Neural cell (in vitro differentiated cells): Measurements from ENCODE around the gene TMEM175. TPM values are rescaled to one million over a fixed set of nuclear protein-coding genes. Genes with fewer than 3 reads are reported as not detected.

Experiments
- H2AFZ ChIP-seq: fragments of 200-600, 300-800 bp; sonication (generic), shearing (Covaris generic); 2 replicates; pipeline ENCODE4 v1.6.0; 2014; ENCODE audit warnings: low read depth, mild to moderate bottlenecking, antibody characterized with exemption, low read length, moderate library complexity
- H3F3A ChIP-seq: fragments of 200-600 bp; shearing (Covaris generic); 2 replicates; pipeline ENCODE4 v1.6.1; 2016; ENCODE audit warnings: mild to moderate bottlenecking, moderate library complexity, mixed read lengths, antibody characterized with exemption, low read length; ENCODE audit not compliant: insufficient read depth, poor library complexity, severe bottlenecking
- H3K27ac ChIP-seq: fragments of 200-600, 300-800 bp; sonication (generic), shearing (Covaris generic); 2 replicates; pipeline ENCODE4 v1.5.1; 2014; ENCODE audit warnings: mild to moderate bottlenecking, low read length, moderate library complexity
- H3K27me3 ChIP-seq: fragments of 300-800, 200-600 bp; sonication (generic), shearing (Covaris generic); 2 replicates; pipeline ENCODE4 v1.6.0; 2014; ENCODE audit warnings: mild to moderate bottlenecking, low read depth, low read length, moderate library complexity; ENCODE audit not compliant: insufficient read depth
- H3K36me3 ChIP-seq: fragments of 300-800, 200-600 bp; sonication (generic), shearing (Covaris generic); 2 replicates; pipeline ENCODE4 v1.5.1; 2014; ENCODE audit warnings: mild to moderate bottlenecking, antibody characterized with exemption, low read length, moderate library complexity; ENCODE audit not compliant: insufficient read depth
- H3K4me2 ChIP-seq: fragments of 300-800, 200-600 bp; sonication (generic), shearing (Covaris generic); 2 replicates; pipeline ENCODE4 v1.6.0; 2014; ENCODE audit warnings: mild to moderate bottlenecking, low read length
- H3K4me3 ChIP-seq: fragments of 300-800, 200-600 bp; sonication (generic), shearing (Covaris generic); 2 replicates; pipeline ENCODE4 v1.5.1; 2014; ENCODE audit warnings: mild to moderate bottlenecking, low read length, moderate library complexity
- H3K79me2 ChIP-seq: fragments of 200-600 bp; shearing (Covaris generic); replicated peaks from 2 replicates; pipeline ENCODE4 v1.6.0; 2014; ENCODE audit warnings: mild to moderate bottlenecking, low read length, moderate library complexity; ENCODE audit not compliant: insufficient read depth
- H3K9ac ChIP-seq: fragments of 300-800, 200-600 bp; sonication (generic), shearing (Covaris generic); 2 replicates; pipeline ENCODE4 v1.6.1; 2016; ENCODE audit warnings: mild to moderate bottlenecking, low read length, mixed read lengths
- H3K9me2 ChIP-seq: fragments of 200-600 bp; shearing (Covaris generic); 2 replicates; pipeline ENCODE4 v1.6.1; 2016; ENCODE audit warnings: mild to moderate bottlenecking, low read length, mixed read lengths; ENCODE audit not compliant: insufficient read depth
- H3K9me3 ChIP-seq: fragments of 200-600, 300-800 bp; sonication (generic), shearing (Covaris generic); 2 replicates; pipeline ENCODE4 v1.6.1; 2016; ENCODE audit warnings: mild to moderate bottlenecking, mixed run types, low read length, moderate library complexity, mixed read lengths
- H4K20me1 ChIP-seq: fragments of 200-600 bp; shearing (Covaris generic); 2 replicates; pipeline ENCODE4 v1.6.1; 2016; ENCODE audit warnings: mild to moderate bottlenecking, mixed run types; ENCODE audit not compliant: insufficient read depth
- EP300 ChIP-seq: fragments of 450-650 bp; conservative IDR thresholded peaks from 2 replicates; pipeline ENCODE4 v1.6.1; 2014; ENCODE audit warnings: antibody characterized with exemption, mild to moderate bottlenecking, moderate library complexity; ENCODE audit not compliant: poor library complexity, severe bottlenecking
- EZH2 ChIP-seq: fragments of 200-600, 300-800 bp; shearing (Covaris generic), sonication (generic); IDR thresholded peaks from 2 replicates; pipeline ENCODE4 v1.6.1; 2014; ENCODE audit warnings: antibody characterized with exemption, low read length, borderline replicate concordance, mild to moderate bottlenecking; ENCODE audit not compliant: insufficient read depth, poor library complexity, severe bottlenecking
- MXI1 ChIP-seq: fragments of 450-650 bp; conservative IDR thresholded peaks from 2 replicates; pipeline ENCODE4 v1.6.1; 2014; ENCODE audit warnings: antibody characterized with exemption, mild to moderate bottlenecking; ENCODE audit not compliant: poor library complexity, severe bottlenecking
- POLR2AphosphoS5 ChIP-seq: IDR thresholded peaks from 2 replicates; pipeline ENCODE4 v1.6.1; 2012
- RAD21 ChIP-seq: fragments of 450-650 bp; conservative IDR thresholded peaks from 2 replicates; pipeline ENCODE4 v1.6.1; 2014; ENCODE audit warnings: antibody characterized with exemption, mild to moderate bottlenecking, moderate library complexity
- SMC3 ChIP-seq: fragments of 450-650 bp; conservative IDR thresholded peaks from 2 replicates; pipeline ENCODE4 v1.6.1; 2014; ENCODE audit warnings: antibody characterized with exemption, mild to moderate bottlenecking, moderate library complexity; ENCODE audit not compliant: poor library complexity
- TAF1 ChIP-seq: IDR thresholded peaks from 2 replicates; pipeline ENCODE4 v1.6.1; 2012; ENCODE audit warnings: low read depth
- polyA plus RNA-seq: library from polyadenylated mRNA; depleted of rRNA; stranded (reverse); fragments of >200 nt; gene quantifications from 2 replicates; pipeline ENCODE4 v1.2.3, GENCODE V29; 2014
- TF ChIP-seq, protein P1 (sequence below): IDR thresholded peaks from 2 replicates; pipeline ENCODE4 v1.6.1; 2012; ENCODE audit warnings: borderline replicate concordance
- TF ChIP-seq, protein P2 (sequence below): fragments of 450-650 bp; IDR thresholded peaks from 2 replicates; pipeline ENCODE4 v1.5.1; 2014; ENCODE audit warnings: antibody characterized with exemption, mild to moderate bottlenecking, moderate library complexity; ENCODE audit not compliant: poor library complexity, severe bottlenecking

The TMEM175 gene
- polyA plus RNA-seq, 1 donor from 2014 or later, result 36.9 TPM

DNA sequence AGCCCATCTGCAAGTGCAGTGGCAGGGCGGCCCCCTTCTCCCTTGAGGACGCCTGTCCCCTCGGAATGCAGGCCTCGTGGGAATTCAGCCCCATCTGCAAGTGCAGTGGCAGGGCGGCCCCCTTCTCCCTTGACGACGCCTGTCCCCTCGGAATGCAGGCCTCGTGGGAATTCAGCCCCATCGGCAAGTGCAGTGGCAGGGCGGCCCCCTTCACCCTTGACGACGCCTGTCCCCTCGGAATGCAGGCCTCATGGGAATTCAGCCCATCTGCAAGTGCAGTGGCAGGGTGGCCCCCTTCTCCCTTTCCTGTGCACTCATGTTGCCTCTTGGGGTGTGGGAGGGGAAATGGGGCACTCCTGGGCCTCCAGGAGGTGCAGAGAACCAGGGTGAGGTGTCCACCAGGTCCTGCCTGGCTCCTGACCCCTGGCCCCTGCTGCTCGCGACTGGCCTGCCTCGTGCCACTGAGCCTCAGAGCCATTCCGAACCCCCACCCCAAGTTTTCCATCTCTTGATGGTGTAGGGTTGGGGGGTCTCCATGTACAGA is 67.7 kb downstream of the TMEM175 start:
- Histone ChIP-seq H3K4me3 (no peak overlapping the region), H3K27me3 (peaks cover 61% of the 10 kb centered on the region), H2AFZ (no peak overlapping the region), H3F3A (no peaks in the 10 kb centered on the region), H3K9me2 (no peaks in the 10 kb centered on the region), H3K27ac (no peak overlapping the region), H3K4me2 (no peak overlapping the region), H3K9me3 (peaks cover 4% of the 10 kb centered on the region), H3K36me3 (no peaks in the 10 kb centered on the region), H3K9ac (no peak overlapping the region), H4K20me1 (no peaks in the 10 kb centered on the region), H3K79me2 (no peaks in the 10 kb centered on the region)
- no peak for TF ChIP-seq POLR2AphosphoS5

DNA sequence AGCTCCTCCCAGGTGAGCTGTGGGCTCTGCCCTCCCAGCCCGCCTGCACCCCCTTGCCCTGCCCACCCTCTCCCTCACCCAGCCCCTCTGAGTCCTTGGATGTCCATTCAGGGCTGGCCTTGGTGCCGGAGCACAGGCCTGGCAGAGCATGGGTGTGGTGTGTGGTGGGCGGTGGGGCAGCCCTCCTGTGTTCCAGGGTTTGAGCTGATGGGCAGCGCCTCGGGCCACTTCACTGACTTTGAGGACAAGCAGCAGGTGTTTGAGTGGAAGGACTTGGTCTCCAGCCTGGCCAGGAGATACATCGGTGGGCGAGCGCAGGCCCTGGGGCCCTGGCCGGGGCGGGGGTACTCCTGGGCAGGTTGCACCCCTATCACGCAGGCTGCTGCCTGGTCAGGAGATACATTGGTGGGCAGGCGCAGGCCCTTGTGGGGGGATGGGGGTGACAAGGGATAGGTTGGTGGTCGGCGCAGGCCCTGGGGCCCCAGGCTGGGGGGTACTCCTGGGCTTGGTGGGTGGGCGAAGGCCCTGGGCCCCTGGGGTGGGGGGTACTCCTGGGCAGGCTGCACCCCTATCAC is 68.5 kb downstream of the TMEM175 start:
- Histone ChIP-seq H3K9ac (no peak overlapping the region), H3F3A (no peaks in the 10 kb centered on the region), H3K79me2 (no peaks in the 10 kb centered on the region), H3K27ac (no peak overlapping the region), H2AFZ (no peak overlapping the region), H3K4me3 (no peak overlapping the region), H4K20me1 (no peaks in the 10 kb centered on the region), H3K27me3 (peaks cover 64% of the 10 kb centered on the region), H3K36me3 (no peaks in the 10 kb centered on the region), H3K9me3 (peaks cover 4% of the 10 kb centered on the region), H3K4me2 (no peak overlapping the region), H3K9me2 (no peaks in the 10 kb centered on the region)
- TF ChIP-seq RAD21 (no peak), POLR2AphosphoS5 (no peak), MXI1 (no peak), SMC3 (no peak), EZH2 (no peak), EP300 (no peak), TAF1 (no peak)
- TF ChIP-seq, protein P1, sequence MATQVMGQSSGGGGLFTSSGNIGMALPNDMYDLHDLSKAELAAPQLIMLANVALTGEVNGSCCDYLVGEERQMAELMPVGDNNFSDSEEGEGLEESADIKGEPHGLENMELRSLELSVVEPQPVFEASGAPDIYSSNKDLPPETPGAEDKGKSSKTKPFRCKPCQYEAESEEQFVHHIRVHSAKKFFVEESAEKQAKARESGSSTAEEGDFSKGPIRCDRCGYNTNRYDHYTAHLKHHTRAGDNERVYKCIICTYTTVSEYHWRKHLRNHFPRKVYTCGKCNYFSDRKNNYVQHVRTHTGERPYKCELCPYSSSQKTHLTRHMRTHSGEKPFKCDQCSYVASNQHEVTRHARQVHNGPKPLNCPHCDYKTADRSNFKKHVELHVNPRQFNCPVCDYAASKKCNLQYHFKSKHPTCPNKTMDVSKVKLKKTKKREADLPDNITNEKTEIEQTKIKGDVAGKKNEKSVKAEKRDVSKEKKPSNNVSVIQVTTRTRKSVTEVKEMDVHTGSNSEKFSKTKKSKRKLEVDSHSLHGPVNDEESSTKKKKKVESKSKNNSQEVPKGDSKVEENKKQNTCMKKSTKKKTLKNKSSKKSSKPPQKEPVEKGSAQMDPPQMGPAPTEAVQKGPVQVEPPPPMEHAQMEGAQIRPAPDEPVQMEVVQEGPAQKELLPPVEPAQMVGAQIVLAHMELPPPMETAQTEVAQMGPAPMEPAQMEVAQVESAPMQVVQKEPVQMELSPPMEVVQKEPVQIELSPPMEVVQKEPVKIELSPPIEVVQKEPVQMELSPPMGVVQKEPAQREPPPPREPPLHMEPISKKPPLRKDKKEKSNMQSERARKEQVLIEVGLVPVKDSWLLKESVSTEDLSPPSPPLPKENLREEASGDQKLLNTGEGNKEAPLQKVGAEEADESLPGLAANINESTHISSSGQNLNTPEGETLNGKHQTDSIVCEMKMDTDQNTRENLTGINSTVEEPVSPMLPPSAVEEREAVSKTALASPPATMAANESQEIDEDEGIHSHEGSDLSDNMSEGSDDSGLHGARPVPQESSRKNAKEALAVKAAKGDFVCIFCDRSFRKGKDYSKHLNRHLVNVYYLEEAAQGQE, result no peak
- TF ChIP-seq, protein P2, sequence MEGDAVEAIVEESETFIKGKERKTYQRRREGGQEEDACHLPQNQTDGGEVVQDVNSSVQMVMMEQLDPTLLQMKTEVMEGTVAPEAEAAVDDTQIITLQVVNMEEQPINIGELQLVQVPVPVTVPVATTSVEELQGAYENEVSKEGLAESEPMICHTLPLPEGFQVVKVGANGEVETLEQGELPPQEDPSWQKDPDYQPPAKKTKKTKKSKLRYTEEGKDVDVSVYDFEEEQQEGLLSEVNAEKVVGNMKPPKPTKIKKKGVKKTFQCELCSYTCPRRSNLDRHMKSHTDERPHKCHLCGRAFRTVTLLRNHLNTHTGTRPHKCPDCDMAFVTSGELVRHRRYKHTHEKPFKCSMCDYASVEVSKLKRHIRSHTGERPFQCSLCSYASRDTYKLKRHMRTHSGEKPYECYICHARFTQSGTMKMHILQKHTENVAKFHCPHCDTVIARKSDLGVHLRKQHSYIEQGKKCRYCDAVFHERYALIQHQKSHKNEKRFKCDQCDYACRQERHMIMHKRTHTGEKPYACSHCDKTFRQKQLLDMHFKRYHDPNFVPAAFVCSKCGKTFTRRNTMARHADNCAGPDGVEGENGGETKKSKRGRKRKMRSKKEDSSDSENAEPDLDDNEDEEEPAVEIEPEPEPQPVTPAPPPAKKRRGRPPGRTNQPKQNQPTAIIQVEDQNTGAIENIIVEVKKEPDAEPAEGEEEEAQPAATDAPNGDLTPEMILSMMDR, result no peak
